HG03066 (cell line): ENCODE data around the gene LY6G6D.
"Not testable (repeated sequence)": the region's sequence is repeated elsewhere in the genome, so short reads cannot be mapped to it uniquely, and the experiment has no call there.

Source experiments
- ATAC-seq: cut with Tn5 transposase; IDR thresholded peaks from one replicate; pipeline ENCODE4 v1.9.1; 2021; ENCODE audit warnings: low read depth; ENCODE audit not compliant: unreplicated experiment

LY6G6D gene

DNA sequence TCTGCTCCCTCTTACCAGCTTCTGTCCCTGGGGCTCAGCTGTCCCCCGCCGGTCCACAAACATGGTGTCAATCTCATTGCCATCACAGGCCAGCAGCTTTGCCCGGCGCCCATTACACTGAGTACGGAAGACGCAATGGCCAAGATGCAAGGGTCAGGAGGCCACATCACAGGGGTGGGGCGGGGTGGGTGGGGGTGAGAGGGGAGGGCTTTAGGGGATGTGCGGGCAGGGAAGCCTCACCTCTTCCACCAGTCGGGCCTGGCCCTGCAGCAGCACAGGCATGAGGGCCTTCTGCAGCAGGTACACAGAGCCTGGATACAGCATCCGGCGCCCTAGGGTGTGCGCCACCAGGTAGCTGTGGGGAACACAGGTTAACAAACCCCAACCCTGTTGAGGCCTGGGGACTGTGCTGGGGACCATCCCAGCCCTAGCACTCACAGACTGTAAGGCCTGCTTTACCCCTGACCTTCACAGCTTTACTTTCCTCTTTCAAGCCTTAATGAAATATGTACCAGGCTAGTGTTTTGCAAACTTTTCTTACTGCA, 23.5 kb upstream of the LY6G6D start:
- no peak for ATAC-seq

DNA sequence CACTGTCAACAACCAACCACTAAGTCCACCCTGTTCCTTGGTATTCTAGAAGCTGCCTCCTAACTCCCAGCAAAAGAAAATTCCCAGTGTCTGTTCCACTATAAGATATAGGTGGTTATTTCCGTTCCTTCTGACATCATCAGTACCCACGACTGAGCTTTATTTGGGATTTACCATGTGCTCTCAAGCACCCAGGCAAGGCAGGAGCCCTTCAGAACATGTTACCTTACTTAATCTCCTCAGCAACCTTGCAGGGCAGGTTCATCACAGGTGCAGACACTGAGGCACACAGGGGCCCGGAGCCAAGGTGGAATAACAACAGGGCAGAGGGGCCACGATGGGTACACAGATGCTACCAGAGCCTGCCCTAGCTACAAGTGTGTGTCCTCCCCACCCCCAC, 22.8 kb upstream of the LY6G6D start:
- no peak for ATAC-seq

GRCh38 chr6:31692886-31693285, 22.3 kb upstream of the LY6G6D start:
- ATAC-seq = no peak

DNA sequence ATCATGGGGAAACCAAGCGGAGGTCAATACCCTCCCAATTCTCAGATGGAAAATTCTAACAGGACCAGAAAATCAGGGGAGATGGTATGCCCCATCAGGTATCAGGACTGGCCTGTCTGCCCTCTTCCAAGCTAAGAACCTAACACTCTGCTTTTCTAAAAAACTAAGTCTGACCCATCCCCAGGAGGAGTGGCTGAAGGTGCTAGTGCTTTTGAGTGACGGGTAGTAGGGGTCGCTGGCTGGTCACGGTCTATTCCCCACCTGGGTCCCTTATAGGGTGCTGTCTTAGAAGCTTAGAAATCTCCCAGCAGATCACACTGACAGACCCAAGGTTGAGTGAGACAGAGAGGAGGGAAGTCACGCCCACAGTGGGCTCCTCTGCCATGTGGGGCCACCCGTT, 21.6 kb upstream of the LY6G6D start:
- ATAC-seq = no peak

DNA sequence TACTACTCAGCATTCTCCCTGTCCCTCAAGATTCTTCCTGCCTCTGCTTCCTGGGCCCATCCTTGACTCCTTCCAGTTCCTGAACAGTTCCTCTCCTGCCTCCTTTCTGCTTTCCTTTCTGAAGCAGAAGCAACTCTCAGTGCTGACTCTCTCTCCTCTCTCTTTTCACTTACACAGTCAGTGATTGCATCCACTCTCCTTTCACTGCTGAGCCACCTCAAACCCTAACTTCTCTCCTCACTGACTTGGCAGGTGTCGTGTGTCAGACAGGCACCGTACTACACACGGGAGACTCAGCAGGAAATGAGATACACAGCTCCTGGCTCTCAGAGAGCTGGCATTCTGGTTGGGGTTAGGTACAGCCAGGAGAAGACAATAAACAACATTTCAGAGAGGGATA, 17.6 kb upstream of the LY6G6D start:
- no peak for ATAC-seq

GRCh38 chr6:31700740-31701401, 14.3 kb upstream of the LY6G6D start:
- no peak for ATAC-seq

- ATAC-seq = no peak
Measured at GRCh38 chr6:31701666-31702404, 13.3 kb upstream of the LY6G6D start.

GRCh38 chr6:31702405-31702818, 12.7 kb upstream of the LY6G6D start:
- ATAC-seq = no peak

- peak; percentile 84 for ATAC-seq
Measured at GRCh38 chr6:31702819-31703716, 12.1 kb upstream of the LY6G6D start, which contains the start of gene ABHD16A. Gene ABHD16A, minus strand, starts transcription at chr6:31703324. Its CDS starts 43 bp downstream, at chr6:31703281.

- no peak for ATAC-seq
Measured at GRCh38 chr6:31705931-31706330, 9.2 kb upstream of the LY6G6D start.

DNA sequence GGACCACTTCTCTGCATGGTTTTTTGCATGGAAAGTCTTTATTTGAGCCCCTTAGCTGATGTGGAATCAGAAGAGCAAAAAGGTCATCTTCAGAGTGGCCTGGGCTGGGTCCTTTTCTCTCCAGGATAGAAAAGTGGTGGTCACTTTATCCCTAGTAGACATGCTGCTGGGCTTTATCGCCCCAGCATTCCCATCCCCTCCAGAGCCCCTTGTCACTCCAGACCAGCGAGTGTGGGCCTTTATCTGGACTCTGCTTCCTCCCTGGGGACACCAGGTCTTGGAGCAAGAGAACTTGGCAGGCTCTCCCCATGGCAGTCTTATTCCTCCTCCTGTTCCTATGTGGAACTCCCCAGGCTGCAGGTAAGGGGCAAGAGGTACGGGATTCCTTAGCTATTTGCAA, 8.5 kb upstream of the LY6G6D start, which contains the start of gene LY6G6F:
LY6G6F (plus strand) TSS at position 268 of the 400 bp plus-strand sequence; CDS start at position 309, 41 bp downstream.
- no peak for ATAC-seq

DNA sequence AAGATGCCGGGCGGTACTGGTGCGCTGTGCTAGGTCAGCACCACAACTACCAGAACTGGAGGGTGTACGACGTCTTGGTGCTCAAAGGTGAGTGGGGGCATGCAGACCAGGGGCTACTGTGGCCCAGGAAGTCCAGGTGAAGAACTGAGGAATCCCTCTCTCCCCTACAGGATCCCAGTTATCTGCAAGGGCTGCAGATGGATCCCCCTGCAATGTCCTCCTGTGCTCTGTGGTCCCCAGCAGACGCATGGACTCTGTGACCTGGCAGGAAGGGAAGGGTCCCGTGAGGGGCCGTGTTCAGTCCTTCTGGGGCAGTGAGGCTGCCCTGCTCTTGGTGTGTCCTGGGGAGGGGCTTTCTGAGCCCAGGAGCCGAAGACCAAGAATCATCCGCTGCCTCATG, 7.4 kb upstream of the LY6G6D start:
- no peak for ATAC-seq

GRCh38 chr6:31708224-31708623, 6.9 kb upstream of the LY6G6D start:
- no peak for ATAC-seq

DNA sequence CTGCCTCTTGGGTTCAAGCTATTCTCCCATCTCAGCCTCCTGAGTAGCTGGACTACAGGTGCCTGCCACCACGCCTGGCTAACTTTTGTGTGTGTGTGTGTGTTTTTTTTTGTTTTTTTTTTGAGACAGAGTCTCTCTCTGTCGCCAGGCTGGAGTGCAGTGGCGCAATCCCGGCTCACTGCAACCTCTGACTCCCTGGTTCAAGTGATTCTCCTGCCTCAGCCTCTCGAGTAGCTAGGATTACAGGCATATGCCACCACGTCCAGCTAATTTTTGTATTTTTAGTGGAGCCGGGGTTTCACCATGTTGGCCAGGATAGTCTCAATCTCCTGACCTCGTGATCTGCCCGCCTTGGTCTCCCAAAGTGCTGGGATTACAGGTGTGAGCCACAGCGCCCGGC, 6.0 kb upstream of the LY6G6D start:
- ATAC-seq = not testable (repeated sequence)

DNA sequence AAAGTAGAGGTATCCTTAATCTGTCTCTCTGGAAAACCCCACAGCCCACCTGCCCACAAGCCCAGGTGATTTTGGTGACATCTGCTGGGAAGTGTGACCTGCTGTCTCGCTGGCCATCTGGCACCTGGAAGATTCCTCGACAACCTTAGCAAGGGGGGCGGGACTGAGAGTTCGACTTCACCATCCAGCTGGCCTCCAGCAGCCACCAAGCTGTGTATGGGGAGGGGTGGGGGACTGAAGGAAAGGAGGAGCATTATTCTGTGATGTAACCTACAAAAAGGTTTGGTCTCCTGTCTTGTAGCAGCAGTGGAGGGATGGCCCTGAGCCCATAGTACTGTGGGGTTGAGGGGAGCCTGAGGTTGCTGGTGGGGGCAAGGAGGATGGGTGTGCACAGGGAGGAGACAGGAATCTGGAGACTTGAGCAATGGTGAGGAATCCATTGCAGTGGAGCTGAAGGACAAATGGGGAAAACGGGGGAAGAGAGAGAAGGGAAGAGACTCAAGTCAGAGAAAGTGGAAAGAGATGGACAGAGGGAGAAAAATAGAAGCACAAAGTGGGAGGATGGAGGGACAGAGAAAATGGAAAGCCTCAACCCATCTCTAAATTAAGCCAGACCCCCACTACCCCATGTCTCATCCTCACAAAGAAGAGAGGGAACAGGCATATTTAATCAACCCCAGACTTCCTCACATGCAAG, 4.5 kb upstream of the LY6G6D start:
- ATAC-seq = no peak

DNA sequence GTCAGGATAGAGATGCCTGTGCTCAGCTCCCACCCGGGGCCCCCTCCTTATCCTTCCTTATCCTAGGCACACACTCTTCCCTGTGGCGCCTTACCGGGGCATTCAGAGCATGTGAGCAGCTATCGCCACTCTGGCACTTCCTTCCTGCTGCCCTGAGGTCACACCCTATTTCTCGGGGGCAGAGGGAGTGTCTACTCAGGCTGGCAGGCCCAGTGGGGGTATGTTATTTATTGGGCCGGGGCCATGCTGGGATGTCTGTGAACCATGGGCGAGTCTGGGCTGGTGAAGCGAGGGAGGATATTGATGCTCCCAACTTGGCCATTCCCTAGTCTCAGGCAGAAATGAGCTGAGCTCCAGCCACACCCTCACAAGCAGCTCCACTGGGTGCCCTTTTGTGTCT, 3.9 kb upstream of the LY6G6D start:
- no peak for ATAC-seq

GRCh38 chr6:31712296-31712695, 2.9 kb upstream of the LY6G6D start:
- ATAC-seq = no peak

DNA sequence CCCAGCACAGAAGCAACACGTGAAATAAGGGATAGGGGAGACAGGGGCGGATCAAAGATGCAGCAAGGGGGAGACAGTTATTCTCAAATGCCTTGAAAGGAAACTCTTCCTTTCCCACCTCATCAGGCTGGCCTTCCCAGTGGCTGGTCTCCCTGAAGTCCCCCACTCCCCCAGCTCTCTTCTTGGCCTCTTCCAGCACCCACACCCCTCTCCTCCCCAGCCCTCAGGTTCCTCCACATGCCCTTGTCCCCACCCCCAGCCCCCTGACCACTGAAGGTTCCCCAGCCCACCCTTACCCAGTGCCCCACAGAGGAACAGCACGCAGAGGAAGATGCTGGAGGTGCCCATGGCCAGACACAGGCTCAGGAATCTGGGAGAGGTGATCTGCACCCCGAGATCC, 1.7 kb upstream of the LY6G6D start:
- no peak for ATAC-seq

DNA sequence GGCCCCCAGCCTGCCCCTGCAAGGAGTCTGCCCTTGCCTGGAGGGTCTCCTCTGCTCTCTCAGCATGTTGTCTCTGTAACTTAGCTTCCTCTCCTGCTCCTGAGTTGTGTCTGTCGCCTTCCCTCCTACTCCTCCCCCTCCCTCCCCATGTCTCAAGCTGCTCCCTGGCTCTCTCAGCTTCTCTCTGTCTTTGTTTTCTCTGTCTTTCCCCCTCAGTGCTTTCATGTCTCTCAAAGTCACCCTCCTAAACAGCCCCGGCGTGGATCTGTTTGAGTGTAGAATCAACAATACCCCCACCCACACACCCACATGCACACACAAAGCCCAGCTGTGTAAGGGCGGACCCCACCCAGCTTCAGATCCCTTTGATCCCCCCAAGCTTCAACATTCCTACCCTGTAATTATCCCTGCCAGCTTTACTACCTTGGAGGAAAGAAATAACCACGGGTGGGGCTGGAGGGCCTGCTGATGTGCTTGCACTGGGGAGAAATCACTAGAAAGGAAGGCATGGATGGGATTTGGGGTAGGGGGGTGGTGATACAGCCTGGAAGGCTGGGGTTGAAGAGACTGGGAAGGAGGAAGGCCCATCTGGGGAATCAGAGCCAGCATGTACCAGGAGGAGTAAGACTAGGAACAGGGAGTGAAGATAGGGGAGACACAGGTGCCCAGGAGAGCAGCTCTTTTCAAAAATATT, 1.0 kb upstream of the LY6G6D start:
- ATAC-seq = no peak
